ENCODE data around the gene TSC1.
"Not testable (repeated sequence)": the region's sequence is repeated elsewhere in the genome, so short reads cannot be mapped to it uniquely, and the experiment has no call there.

The TSC1 gene

GRCh38 chr9:132990781-132991180, 46.4 kb upstream of the TSC1 start:
- ChIA-PET CTCF (interaction anchor here (0.7 to 3.5 kb wide), 3 partner anchors 13 to 31 kb away, joined by 4 to 24 read pairs (median 5); partner anchors contain the start of gene GFI1B), POLR2A (no interaction called here)
- no peaks in the 10 kb centered on the region for H3K9me3 ChIP-seq (ENCODE audit: control insufficient read depth, insufficient read depth, low read depth, low read length)
- H3K4me3 ChIP-seq (ENCODE audit: low read depth, low read length): no peak overlapping the region
- no peak for TF ChIP-seq PRDM2 (tag by site-specific recombination; IDR thresholded peaks at IDR 0.05; ENCODE audit: borderline replicate concordance)
- no peak for TF ChIP-seq ZNF394 (tag by site-specific recombination; IDR thresholded peaks at IDR 0.05; ENCODE audit: borderline replicate concordance)
- TF ChIP-seq ZNF658 (tag by site-specific recombination; IDR thresholded peaks at IDR 0.05): no peak
- no peaks in the 10 kb centered on the region for H3K4me1 ChIP-seq (ENCODE audit: control insufficient read depth, insufficient read depth, low read length)
- H3K27ac ChIP-seq (ENCODE audit: extremely low read depth, low read depth, low read length): no peak overlapping the region
- H3K36me3 ChIP-seq (ENCODE audit: control insufficient read depth in 2 of 2, insufficient read depth in 1 of 2, low read length in 2 of 2): no peaks in the 10 kb centered on the region

- POLR2A ChIA-PET; H3K27ac ChIP-seq (ENCODE audit: extremely low read depth, low read depth, low read length); H3K9me3 ChIP-seq (ENCODE audit: control insufficient read depth, insufficient read depth, low read depth, low read length); H3K36me3 ChIP-seq (ENCODE audit: control insufficient read depth in 2 of 2, insufficient read depth in 1 of 2, low read length in 2 of 2); H3K4me1 ChIP-seq (ENCODE audit: control insufficient read depth, insufficient read depth, low read length); H3K4me3 ChIP-seq (ENCODE audit: low read depth, low read length): not testable (repeated sequence)
- TF ChIP-seq ZNF24 (tag by site-specific recombination; IDR thresholded peaks at IDR 0.05): peak; percentile 96
- peak; percentile 28; the same call in 1 of the 2 replicates for TF ChIP-seq ZNF366 (tag by site-specific recombination; conservative IDR thresholded peaks at IDR 0.05)
- CTCF ChIA-PET: interaction anchor here (0.7 to 3.5 kb wide), 3 partner anchors 13 to 32 kb away, joined by 4 to 24 read pairs (median 5); partner anchors contain the start of gene GFI1B
These were observed 45.7 kb upstream of the TSC1 start for GRCh38 chr9:132989998-132990557.

- ChIA-PET POLR2A (no interaction called here), CTCF (no interaction called here)
- H3K4me3 ChIP-seq (ENCODE audit: low read depth, low read length): no peak overlapping the region
- no peaks in the 10 kb centered on the region for H3K36me3 ChIP-seq (ENCODE audit: control insufficient read depth in 2 of 2, insufficient read depth in 1 of 2, low read length in 2 of 2)
- H3K27ac ChIP-seq (ENCODE audit: extremely low read depth, low read depth, low read length): no peak overlapping the region
- no peaks in the 10 kb centered on the region for H3K4me1 ChIP-seq (ENCODE audit: control insufficient read depth, insufficient read depth, low read length)
- TF ChIP-seq ZNF280C (tag by site-specific recombination; IDR thresholded peaks at IDR 0.05) (no peak), ZEB2 (tag by site-specific recombination; IDR thresholded peaks at IDR 0.05) (peak; percentile 49; the same call in 1 of the 2 replicates)
- no peaks in the 10 kb centered on the region for H3K9me3 ChIP-seq (ENCODE audit: control insufficient read depth, insufficient read depth, low read depth, low read length)
These were observed 45.1 kb upstream of the TSC1 start for GRCh38 chr9:132989414-132989996.

- CTCF ChIA-PET: interaction anchor here (2.2 kb wide), 1 partner anchor 13 kb away, joined by 20 read pairs; the partner anchor contains the start of gene GFI1B
- no peak overlapping the region for H3K4me3 ChIP-seq (ENCODE audit: low read depth, low read length)
- H3K4me1 ChIP-seq (ENCODE audit: control insufficient read depth, insufficient read depth, low read length): no peaks in the 10 kb centered on the region
- H3K27ac ChIP-seq (ENCODE audit: extremely low read depth, low read depth, low read length): no peak overlapping the region
- POLR2A ChIA-PET: no interaction called here
- no peaks in the 10 kb centered on the region for H3K9me3 ChIP-seq (ENCODE audit: control insufficient read depth, insufficient read depth, low read depth, low read length)
- TF ChIP-seq TSHZ1 (tag by site-specific recombination; IDR thresholded peaks at IDR 0.05; ENCODE audit: borderline replicate concordance) (no peak), ZNF530 (tag by site-specific recombination; IDR thresholded peaks at IDR 0.05; ENCODE audit: low read depth) (no peak), ZBTB26 (tag by site-specific recombination; optimal IDR thresholded peaks at IDR 0.05) (no peak), ZNF658 (tag by site-specific recombination; IDR thresholded peaks at IDR 0.05) (no peak), ZBTB21 (tag by site-specific recombination; IDR thresholded peaks at IDR 0.05) (no peak)
- no peaks in the 10 kb centered on the region for H3K36me3 ChIP-seq (ENCODE audit: control insufficient read depth in 2 of 2, insufficient read depth in 1 of 2, low read length in 2 of 2)
These were observed 44.5 kb upstream of the TSC1 start for GRCh38 chr9:132989014-132989310.
